Fibroblast of the aortic adventitia (primary cell): Measurements from ENCODE around the gene FOXB1. TPM values are rescaled to one million over a fixed set of nuclear protein-coding genes. Genes with fewer than 3 reads are reported as not detected.

Source experiments
- DNase-seq: peaks from one replicate; pipeline ENCODE4 v3.0.0-alpha.2; 2010; ENCODE audit warnings: low read depth
- H3K4me3 ChIP-seq: 2 replicates; pipeline ENCODE4 v1.5.1; 2011; ENCODE audit warnings: low read depth, mild to moderate bottlenecking, control low read depth, low read length, moderate library complexity
- CTCF ChIP-seq: IDR thresholded peaks from 2 replicates; pipeline ENCODE4 v1.5.1; 2011; ENCODE audit warnings: mild to moderate bottlenecking, low read length, control low read depth, inconsistent platforms; ENCODE audit not compliant: insufficient read depth
- total RNA-seq: library from RNA; depleted of rRNA; stranded (reverse); fragments of >200 nt; gene quantifications from 2 replicates; pipeline ENCODE4 v1.2.3, GENCODE V29; 2012; ENCODE audit warnings: low replicate concordance

The FOXB1 gene
- total RNA-seq, 1 donor: not detected

- no peak overlapping the region for H3K4me3 ChIP-seq
- TF ChIP-seq CTCF: no peak
- no peak for DNase-seq
Measured at GRCh38 chr15:60039316-60039715, 35.2 kb downstream of the FOXB1 start.

- TF ChIP-seq CTCF: no peak
- no peak overlapping the region for H3K4me3 ChIP-seq
- DNase-seq: no peak
Measured at GRCh38 chr15:60043744-60044435, 39.8 kb downstream of the FOXB1 start.

GRCh38 chr15:60044636-60045270 is 40.6 kb downstream of the FOXB1 start:
- no peak for TF ChIP-seq CTCF
- no peak overlapping the region for H3K4me3 ChIP-seq
- no peak for DNase-seq

- H3K4me3 ChIP-seq: no peak overlapping the region
- TF ChIP-seq CTCF: no peak
- DNase-seq: peak; percentile 43
Measured at GRCh38 chr15:60047701-60048100, 43.6 kb downstream of the FOXB1 start.

GRCh38 chr15:60049948-60050347 is 45.8 kb downstream of the FOXB1 start:
- no peak for DNase-seq
- no peak overlapping the region for H3K4me3 ChIP-seq
- no peak for TF ChIP-seq CTCF

GRCh38 chr15:60052796-60053195 is 48.7 kb downstream of the FOXB1 start:
- no peak for DNase-seq
- H3K4me3 ChIP-seq: no peak overlapping the region
- no peak for TF ChIP-seq CTCF
